ENCODE results near the gene GAS1.

Gene GAS1

DNA sequence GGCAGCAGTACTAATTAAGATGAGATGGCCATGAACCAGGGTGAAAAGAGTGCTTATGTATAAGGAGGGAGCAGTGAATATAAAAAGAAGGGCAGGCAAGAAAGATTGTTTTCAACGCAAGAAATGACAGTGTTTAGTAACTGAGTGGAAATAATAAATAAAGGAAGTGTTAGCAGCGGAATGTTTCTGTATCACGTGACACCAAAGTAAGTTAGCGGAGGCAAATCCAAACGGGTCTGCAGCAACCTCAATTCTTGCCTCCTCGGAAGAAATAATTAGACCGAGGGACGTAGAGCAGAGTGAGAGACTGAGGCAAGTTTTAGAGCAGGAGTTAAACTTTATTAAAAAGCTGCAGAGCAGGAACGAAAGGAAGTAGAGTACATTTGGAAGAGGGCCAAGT is 15.4 kb upstream of the GAS1 start:
- no peak for DNase-seq

DNA sequence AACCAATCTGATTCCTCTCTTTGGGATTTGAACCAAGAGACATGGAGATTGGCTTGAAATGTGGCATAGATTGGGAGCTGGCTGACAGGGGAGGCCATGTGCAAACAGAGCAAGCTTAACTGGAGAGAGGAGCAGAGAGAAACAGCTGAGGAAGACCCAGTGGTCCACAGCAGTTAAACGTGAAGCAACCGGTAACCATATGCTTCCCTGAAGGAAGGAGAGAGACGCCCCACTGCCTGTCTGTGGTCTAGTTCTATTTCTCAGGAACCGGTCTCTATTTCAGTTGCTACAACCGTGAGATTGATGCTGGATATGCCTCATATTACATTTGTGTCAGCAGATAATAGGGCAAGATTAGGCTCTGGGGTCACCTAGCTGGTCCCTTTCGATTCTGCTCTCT is 13.6 kb upstream of the GAS1 start:
- no peak for DNase-seq

DNA sequence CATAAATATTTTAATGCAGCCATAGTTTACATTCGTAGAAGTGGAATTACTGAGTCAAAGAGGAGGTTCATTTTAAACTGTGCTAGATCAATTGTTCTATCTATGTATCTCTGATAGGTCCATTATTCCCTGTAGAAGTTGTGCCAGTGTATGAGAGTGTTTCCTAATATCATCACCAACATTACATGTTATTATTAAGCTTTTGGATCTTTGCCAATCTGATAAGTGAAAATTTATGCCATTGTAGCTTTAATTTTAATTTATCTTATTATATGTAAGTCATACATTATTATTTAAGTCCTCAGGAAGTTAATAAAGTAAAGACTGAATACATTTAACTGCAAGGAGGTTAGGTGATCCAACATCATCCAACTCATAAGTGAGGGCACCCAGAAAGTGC is 10.9 kb upstream of the GAS1 start:
- DNase-seq, result no peak

DNA sequence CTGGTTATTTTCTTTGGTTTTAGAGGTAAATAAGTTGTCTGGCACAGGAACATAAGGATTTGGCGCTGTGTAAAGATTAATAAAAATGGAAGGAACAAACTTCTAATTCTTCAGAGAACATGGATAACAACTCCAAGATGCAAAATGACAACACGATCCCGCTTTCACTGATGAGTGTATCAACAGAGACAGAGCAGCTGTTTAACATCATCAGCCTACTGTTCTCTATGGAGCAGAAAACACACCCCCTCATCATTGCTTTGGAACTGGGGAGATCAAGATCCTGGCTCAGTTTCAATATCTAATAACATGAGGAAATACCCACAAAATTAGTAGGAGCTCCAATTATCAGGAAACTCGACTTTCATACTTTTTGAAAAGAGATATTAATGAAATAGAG is 8.3 kb upstream of the GAS1 start:
- DNase-seq, result no peak

DNA sequence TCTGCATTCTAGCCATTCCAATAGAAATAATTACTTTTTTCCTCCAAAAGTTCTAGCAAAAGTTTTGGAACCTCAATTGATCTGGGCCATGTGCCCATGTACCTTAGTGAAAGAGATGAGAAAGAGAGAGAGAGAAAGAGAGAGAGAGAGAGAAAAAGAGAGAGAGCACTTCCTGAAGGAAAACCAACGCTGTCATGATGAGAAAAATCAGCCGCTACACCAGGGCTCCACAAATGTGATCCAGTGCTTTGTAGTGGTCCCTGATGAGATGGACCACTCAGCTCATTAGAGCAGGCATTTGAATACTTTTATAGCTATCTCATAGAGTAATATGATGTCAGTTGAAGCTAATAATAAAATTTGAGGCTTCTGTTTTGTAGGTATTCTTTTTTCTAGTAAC is 7.7 kb upstream of the GAS1 start:
- DNase-seq, result no peak

DNA sequence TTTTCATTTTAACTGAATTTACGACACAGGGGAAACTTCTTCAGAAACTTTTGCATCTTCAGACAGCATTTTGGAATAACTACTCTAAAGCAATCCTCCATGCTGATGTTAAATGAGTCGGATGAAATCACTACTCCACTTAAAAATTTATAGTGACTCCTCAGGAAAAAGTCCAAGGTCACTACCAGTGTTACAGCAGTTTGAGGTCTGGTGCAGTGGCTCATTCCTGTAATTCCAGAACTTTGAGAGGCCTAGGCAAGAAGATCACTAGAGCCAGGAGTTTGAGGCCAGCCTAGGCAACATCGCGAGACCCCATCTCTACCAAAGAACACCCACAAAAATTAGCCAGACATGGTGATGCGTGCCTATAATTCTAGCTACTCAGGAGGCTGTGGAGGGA is 5.9 kb upstream of the GAS1 start:
- no peak for DNase-seq

DNA sequence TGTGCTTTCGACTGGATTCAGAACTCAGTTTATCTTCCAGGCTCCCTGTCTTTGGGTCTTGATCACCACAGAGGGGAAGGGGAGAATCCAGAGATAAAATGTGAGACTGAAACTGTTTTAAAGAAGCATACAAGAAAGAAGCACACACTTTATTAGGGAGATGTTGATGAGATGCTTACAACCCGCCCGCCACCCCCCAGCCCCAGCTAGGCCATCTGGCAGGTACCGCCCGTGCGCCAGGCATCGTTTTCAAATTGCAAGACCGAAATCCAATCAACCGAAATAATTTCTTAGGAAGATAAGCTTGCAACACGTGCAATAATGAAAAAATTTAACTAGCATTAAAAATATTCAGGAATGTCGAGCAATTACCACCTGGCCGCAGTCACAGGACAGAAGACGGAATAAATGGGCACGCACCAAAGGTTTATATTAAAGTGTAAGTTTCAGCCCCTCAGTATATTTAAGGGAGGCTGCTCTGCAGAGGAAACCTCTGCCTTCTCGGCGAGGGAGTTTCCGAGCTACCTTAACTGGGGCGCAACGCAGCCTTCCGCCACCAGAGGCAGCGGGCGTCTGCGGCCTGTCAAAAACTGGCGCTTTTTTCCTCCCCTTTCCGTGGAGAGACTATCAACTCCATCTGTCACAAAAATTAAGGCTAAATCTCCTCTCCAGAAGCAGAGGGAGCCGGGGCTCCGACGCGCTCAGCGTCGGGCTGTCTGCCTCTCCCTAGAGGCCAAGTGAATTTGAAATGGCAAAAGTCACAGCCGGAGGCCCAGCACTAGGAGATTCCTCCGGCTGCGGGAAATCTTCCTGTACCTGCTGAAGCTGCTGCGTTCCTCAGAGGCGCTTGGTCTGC is 996 bp upstream of the GAS1 start:
- DNase-seq, result no peak

DNA sequence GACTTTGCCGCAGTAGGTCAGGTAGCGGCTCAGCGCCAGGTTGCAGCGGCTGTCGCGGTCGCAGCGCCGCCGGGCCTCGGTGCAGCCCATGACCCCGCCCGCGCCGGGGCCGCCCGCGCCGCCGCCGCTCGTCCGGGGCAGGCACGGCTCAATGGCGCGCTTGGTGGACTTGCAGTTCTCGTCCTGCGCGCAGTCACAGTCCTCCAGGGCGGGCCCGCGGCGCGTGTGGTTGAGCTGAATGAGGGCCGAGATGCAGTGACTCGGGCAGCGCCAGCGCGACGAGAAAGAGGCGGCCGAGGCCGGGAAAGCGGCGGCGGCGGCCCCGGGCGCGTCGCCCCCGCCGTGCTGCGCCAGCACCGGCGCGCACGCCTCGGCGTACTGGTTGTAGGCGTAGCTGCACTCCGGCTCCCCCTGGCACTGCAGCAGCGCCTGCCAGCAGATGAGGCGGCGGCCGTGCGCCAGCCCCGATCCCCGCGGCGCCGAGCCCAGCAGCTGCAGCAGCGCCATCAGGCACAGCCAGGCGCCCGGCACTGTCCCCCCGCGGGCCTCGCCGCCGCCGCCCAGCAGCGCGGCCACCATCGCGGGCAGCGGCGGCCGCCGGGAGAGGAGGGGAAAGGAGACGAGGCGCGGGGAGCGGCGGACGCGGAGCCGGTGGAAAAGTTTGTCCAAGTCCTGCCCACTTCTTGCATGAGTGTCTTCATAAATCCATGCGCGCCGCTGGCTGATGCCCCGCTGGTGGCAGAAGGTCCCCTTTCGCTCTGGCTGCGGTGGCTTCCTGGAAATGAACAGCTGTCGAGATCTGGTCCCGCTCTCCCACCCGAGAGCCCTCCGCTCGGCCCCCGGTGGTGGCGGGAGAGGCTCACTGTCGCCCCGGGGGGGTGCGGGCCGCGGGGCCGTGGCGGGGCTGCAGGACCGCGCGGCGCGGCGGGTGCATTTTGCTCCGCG is 833 bp downstream of the GAS1 start:
- DNase-seq, result no peak

DNA sequence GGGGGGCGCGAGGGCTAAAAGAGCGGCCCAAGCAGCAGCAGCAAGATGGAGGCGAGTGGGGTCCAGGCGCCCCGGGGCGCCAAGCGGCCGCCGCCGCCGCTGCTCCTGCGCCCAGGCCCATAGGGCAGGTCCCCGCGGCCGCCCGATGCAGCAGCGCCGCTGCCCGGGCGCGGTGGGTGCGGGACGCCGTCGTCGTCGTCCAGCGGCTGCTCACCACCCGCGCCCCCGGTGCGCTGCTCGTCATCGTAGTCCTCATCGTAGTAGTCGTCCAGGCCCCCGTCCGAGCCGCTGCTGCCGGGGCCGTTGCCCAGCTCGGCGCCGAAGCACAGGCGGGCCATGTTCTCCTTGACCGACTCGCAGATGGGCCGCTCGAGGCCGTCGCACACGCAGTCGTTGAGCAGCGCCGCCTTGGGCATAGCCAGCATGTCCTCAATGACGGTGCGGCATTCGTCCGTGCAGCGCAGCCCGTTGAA is 1.5 kb downstream of the GAS1 start:
- no peak for DNase-seq

DNA sequence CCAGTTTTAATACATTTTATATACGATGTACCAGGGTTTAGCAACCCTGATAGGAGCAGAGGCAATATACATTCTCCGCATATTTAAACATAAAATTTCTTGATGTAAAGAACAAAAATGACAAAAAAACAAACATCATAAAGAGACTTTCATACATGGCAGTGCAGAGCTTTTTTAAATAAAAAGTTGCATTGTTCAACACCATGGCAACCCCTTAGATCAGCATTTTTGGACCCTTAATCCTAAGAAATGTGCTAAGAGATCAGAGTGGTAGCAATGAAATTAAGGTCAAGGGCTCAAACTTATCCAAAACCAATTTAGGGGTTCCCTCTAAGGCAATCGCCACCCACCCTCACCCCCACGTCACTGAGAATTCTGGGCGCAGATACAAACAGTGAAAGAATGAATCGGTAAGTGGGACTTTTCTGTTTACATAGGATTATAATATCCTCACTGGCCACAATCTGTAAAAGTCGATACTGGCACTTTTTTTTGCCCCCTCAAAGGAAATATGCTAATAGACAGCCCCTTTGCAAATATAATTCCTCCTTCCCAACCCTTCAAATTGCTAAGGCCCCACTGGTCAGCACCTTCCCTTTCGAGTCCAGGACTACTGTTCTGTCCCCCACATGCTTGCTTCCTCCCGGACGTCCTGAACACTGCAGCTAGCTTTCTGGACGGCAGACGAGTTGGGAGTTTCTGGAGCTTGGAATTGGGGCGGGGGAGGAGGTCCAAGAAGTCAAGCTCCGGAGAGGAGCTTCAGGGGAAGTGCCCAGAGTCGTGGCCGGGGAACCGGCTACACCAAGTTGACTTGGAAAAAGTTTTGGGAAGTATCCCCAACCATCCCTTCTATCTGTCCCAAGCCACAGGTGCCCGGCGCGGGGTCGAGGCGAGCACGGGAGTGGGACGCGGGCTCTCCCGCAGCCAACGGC is 2.2 kb downstream of the GAS1 start:
- no peak for DNase-seq

DNA sequence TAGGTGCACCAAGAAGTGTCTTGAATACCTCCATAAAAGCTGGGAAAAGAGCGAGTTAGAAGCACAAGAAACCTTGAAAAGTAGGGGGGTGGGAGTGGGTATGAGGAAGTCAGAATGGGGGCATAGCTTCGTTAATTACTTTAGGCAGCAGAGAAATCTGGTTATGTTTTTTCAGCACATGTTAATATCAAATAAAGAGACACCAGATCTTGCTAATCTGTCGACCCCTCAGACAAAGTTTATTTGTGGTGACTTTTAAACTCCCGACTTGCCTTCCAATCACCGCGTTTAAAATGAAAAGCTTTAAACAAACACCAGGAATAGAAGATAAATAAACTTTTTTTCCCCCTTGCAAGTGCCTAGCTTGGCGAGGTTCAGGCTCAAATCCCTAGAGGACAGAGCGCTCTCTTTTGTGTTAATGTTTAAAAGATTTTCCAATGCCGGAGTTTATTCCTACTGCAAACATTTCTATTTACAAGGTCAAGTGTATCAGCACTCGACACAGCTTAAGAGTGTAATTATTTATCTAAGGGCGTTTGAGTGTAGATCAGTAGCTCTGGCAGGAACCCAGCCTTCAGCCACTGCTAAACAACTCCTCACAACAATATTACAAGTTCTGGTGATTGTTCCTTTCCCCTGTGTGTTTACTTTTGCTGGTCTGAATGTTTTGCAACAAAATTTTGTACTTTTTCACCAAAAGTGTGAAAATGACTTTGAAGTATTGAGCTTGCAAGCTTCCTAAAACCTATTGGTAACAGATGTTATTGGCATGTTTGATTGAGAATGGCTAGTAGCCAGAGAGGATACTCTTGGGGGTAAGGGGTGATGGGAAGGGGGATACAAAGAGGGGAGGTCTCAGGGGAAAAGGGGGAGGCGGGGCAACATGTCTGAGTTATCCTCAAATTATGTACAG is 3.8 kb downstream of the GAS1 start:
- DNase-seq, result no peak

DNA sequence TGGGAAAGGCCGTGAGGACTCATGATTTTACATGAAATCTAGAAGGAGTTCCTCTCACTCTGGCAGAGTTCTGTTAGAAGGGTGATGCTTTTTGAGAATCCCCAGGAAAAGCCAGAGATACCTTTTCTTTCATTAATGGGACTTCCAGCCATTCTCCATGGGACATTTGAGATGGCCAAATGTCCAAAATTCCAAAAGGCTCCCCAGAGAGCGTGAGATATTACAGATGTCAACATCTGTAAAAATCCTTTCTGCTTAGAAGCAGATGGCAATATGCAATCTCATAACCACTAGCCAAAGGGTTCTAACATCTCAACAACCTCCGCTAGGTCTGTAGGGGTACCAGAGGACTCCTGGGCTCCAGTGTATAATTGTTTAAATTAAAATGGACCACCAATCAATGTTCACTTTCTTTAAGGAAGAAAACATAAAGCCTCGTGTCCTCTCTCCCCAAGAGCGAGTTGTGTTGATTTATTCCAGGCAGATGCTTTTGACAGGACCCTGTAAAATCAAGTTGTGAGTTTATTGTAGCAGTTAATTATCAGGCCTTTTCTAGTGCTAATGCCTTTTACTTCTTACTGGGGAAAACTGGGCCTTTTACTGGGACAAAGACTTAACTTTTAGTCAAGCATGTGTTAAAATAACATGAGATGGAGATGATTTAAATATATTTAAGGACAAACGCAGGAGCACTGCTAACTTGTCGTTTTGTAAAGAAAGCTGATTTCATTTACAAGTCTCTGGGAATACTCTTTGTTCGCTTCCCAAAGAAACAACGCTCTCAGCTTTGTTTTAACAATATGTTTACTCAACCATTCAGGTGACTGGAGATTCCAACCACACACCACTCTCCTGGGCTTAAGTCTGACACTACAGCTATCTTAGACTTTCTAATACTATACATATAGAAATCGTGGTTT is 4.8 kb downstream of the GAS1 start:
- DNase-seq, result no peak

DNA sequence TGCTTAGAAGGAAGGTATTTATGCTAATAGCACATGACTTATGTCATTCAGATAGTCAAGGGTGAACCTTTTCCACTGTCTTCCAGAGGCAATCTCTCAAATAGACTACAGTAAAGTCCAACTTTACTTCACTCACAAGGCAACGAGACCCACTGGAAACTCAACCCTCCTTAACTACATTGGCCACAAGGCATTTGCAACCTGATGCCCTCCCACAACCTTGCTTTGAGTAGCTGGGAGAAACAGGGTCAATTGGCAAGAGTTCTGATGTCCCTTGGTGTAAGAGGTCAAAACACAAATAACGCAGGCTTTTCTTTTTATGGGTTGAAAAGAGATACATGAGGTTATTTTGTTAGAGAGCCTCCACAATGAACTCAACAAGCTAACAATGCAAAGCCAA is 6.1 kb downstream of the GAS1 start:
- DNase-seq, result no peak

DNA sequence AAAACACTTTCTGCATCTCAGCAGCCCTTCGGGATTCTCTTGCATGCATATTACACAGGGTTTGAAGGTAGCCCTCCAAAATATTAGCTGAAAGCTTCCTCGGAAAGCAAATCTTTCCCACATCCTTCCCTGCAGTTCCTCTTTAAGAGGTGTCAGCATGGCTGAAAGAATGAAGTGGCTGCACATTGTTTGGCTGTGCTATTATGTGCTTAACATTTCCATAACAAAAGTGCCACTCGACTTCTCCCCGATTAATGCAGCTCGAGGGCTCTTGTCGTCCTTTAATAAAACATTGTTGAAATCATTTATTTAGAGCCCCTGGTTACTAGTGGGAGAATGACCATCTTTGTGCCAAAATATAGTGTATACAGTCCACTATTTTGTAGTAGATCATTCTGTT is 6.5 kb downstream of the GAS1 start:
- DNase-seq, result no peak

DNA sequence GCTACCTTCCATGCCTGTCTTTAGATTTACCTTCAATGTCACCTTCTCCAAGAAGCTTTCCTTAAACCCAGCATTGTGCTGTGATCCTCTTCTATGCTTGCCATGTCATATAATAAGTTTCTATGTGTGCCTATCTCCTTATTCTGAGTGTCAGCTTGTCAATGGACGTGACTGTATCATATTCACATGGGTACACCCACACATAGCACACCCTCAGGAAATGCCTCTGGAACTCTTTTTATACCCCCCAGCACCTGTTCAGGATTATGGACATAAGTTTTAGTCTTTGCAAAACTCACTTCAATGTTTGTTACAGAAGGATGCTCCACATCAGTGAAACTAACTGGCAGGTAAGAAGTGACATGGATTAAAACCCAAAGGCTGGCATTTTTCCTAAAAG is 7.4 kb downstream of the GAS1 start:
- DNase-seq, result no peak

DNA sequence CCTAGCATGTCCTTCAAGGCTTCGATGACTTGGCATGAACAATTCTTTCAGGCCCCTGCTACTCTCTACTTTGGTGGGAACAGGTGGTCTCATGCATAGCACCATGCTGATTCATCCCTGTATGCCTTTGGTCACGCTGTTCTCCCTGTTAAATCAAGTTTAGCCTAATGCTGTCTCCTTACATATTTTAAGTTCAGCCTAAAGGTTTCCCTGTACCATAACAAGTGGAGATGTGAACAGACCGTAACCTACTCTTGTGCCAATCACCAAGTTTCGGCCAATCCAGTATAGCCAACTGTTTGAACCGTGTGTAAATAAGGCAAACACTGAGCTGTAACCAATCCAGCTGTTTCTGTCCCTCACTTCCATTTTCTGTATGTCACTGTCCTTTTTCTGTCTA is 8.0 kb downstream of the GAS1 start:
- DNase-seq, result no peak

DNA sequence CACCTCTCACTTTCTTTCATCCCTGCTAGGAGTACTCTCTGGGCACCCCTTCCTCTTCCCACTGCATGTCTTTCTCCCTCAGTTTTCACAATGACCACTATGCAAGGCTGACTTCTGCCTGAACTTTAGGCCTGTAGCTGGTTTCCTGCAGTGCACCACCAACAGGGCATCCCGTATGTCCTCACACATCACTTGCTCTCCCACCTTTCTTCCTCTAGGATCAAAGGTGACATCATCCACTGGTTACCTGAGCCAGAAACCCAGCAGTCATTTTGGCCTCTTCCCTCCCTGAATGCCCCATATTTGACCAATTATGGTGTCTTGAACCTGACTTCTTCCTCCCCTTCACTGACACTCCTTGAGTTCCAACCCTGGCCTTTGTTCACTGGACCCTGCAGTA is 8.5 kb downstream of the GAS1 start:
- no peak for DNase-seq

DNA sequence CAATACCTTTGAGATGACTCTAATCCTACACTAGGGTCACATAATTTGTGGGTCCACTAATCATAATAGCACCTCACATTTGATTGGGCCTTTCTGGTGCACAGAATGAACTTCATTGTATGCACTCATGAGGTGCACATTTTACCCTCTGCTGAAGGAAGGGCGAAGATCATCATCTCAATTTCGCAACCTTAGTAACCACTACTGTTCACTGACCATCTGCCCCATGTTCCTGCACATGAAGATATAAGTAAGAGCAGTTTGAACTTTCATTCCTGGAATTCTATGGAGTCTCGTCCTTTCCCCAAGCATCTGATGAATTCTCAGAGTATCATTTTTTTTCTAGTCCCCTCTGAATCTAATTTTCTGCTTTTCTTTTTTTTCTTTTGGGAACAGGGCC is 21.2 kb downstream of the GAS1 start:
- DNase-seq, result no peak

DNA sequence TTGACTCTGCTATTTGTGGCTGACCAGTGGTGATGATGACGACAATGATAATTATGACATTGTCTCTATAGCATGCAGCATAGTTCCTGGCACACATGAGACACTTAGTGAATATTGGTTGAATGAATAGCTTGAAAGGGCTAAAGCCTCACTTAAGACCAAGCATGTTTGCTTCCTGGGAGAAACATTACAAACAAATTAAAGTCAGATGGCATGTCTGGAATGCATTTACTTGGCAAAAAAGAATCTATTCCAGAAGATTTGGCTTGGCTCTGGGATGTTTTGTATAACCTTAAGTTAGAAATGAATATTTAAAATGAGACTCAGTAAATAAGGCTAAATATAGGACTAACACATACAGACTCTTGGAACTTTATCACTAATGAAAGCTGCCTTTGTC is 21.6 kb downstream of the GAS1 start:
- no peak for DNase-seq

DNA sequence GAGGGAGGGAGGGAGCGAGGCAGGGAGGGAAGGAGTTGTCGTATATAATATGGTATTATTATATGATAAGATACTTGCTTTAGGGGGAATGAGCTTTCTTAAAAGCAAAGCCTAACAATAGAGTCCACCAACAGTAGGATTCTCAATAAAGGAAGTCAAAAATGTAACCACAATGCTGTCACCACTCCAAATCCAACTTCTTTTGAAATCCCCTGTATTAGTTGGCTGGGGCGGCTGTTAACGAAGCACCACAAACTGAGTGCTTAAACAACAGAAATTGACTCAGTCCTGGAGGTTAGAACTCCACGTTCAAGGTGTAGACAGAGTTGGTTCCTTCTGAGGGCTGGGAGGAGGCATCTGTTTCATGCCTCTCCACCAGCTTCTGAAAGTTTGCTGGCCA is 23.1 kb downstream of the GAS1 start:
- DNase-seq, result no peak

All from NCI-H1436 treated with DMSO at 0.1 percent for 48 hours (cell line).